Gastroesophageal sphincter (tissue), 4 donors: ENCODE results near the gene OPCML. TPM values are rescaled to one million over a fixed set of nuclear protein-coding genes. Genes with fewer than 3 reads are reported as not detected.

Experiments
- ATAC-seq: fragments of 150-250 bp; one replicate; pipeline ENCODE4 v1.9.1; 2016; ENCODE audit warnings: mild to moderate bottlenecking, moderate library complexity
- H3K27ac ChIP-seq, 4 donors: fragments of 200-600 bp; sonication (generic) in 3 of 4; 1 replicate in 3 of 4; 2 replicates in 1 of 4; pipeline ENCODE4 v1.5.1; 2016 to 2019
- H3K27me3 ChIP-seq: fragments of 200-600 bp; sonication (generic); one replicate; pipeline ENCODE4 v1.5.1; 2019
- H3K36me3 ChIP-seq, 2 donors: fragments of 200-600 bp; sonication (generic); one replicate each; pipeline ENCODE4 v1.5.1; 2019; ENCODE audit warnings: control low read depth in 1 of 2
- H3K4me1 ChIP-seq, 3 donors: fragments of 200-600 bp; sonication (generic); 1 replicate in 2 of 3; 2 replicates in 1 of 3; pipeline ENCODE4 v1.5.1; 2016 to 2019; ENCODE audit warnings: control low read depth in 2 of 3
- H3K4me3 ChIP-seq, 2 donors: fragments of 200-600 bp; sonication (generic); one replicate each; pipeline ENCODE4 v1.5.1; 2019; ENCODE audit warnings: mild to moderate bottlenecking in 1 of 2, moderate library complexity in 1 of 2
- H3K9me3 ChIP-seq, 3 donors: fragments of 200-600 bp; sonication (generic); one replicate each; pipeline ENCODE4 v1.5.1; 2017 to 2019; ENCODE audit warnings: control low read depth in 2 of 3
- EP300 ChIP-seq: sonication (generic); formaldehyde crosslinking; IDR thresholded peaks from one replicate; pipeline ENCODE4 v1.6.1; 2017; ENCODE audit warnings: antibody characterized with exemption, mild to moderate bottlenecking
- POLR2A ChIP-seq, 2 donors: fragments of 450-650 bp; IDR thresholded peaks; one replicate each; pipeline ENCODE4 v1.6.1; 2017; ENCODE audit warnings: antibody characterized with exemption in 2 of 2, mild to moderate bottlenecking in 2 of 2, moderate library complexity in 1 of 2
- POLR2AphosphoS5 ChIP-seq: sonication (generic); formaldehyde crosslinking; IDR thresholded peaks from one replicate; pipeline ENCODE4 v1.6.1; 2017; ENCODE audit warnings: antibody characterized with exemption
- WGBS, 2 donors: methylation state at CpG; one replicate each; pipeline ENCODE4 v1.1.5; 2018; ENCODE audit warnings: low coverage in 1 of 2; 5-methylcytosine and 5-hydroxymethylcytosine counted together
- total RNA-seq, 4 donors: library from RNA; depleted of rRNA; stranded (reverse); fragments of >200 nt; gene quantifications; one replicate each; pipeline ENCODE4 v1.1.0, GENCODE V29; 2016
- TF ChIP-seq, protein P1 (sequence below), 4 experiments: fragments of 200-600 bp in 2 of 4; fragments of 450-650 bp in 2 of 4; sonication (generic) in 1 of 4; IDR thresholded peaks; one replicate each; pipeline ENCODE4 v1.5.1; 2017 to 2019; ENCODE audit warnings: antibody characterized with exemption in 4 of 4, mild to moderate bottlenecking in 2 of 4, moderate library complexity in 2 of 4

OPCML gene
- total RNA-seq, 4 donors from 2014 or later, result 0.13 to 0.93 (median 0.33) TPM

DNA sequence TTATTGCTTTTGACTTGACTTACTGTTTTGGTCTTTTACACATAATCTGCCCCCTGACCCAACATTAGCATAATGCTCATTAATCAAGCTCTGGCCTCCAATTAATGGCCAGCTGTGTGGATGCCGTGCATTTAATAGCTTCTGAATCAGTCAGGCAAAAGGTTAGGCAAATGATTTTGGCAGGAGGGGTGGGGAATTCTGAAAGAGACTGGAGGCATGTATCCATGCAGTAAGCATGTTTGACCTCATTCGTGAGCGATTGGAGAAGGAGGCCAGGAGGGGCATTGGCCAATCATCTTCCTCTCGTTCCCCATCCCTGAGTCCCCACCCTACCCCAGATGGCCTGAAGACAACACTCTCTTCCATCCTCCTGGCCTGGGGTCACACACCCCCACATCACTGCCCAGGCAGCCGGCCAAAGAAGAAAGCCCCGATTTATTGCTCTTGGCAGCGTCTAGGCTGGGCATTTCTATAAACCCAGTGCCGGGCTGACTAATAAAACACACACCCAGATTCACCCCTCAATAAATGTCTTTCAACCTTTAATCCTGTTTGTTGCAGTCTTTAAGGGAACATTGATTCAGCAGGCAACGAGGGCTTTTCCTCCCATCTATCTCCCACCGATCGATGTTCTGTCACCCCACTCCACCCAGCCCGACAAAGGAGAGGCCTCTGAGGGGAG, 150.0 kb downstream of the OPCML start:
- no peaks in the 10 kb centered on the region for H3K4me1 ChIP-seq
- no peaks in the 10 kb centered on the region for H3K36me3 ChIP-seq
- no peak overlapping the region for H3K27ac ChIP-seq
- H3K4me3 ChIP-seq, result no peak overlapping the region
- TF ChIP-seq EP300 (no peak), POLR2A (IDR thresholded peaks at IDR 0.05) (no peak), POLR2AphosphoS5 (peak; percentile 72)
- TF ChIP-seq, protein P1, sequence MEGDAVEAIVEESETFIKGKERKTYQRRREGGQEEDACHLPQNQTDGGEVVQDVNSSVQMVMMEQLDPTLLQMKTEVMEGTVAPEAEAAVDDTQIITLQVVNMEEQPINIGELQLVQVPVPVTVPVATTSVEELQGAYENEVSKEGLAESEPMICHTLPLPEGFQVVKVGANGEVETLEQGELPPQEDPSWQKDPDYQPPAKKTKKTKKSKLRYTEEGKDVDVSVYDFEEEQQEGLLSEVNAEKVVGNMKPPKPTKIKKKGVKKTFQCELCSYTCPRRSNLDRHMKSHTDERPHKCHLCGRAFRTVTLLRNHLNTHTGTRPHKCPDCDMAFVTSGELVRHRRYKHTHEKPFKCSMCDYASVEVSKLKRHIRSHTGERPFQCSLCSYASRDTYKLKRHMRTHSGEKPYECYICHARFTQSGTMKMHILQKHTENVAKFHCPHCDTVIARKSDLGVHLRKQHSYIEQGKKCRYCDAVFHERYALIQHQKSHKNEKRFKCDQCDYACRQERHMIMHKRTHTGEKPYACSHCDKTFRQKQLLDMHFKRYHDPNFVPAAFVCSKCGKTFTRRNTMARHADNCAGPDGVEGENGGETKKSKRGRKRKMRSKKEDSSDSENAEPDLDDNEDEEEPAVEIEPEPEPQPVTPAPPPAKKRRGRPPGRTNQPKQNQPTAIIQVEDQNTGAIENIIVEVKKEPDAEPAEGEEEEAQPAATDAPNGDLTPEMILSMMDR (IDR thresholded peaks at IDR 0.05), result no peak
- peaks cover 10% of the 10 kb centered on the region for H3K27me3 ChIP-seq
- no peaks in the 10 kb centered on the region for H3K9me3 ChIP-seq
- no peak for ATAC-seq
- WGBS, 2 donors, result 18 to 61% methylated on average over 6 to 8 of the region's 12 CpGs

DNA sequence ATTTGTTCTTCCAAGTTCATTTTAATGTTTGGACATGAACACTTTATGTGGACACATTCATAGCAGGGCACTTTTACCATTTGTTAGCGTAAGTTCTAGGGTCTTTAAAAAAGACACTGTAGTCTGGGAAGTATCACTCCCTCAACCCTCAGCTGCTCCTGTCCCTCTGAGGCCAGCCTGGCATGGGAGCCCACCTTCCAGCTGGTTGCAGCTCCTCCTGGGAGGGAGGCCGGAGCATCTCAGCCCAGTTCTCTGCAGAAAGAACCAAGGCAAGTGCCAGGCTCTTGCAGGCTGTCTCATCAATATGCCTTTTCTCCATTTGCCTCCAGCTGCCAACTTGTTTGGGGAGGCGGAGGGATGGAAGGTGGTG, 150.6 kb downstream of the OPCML start:
- Histone ChIP-seq H3K9me3 (no peaks in the 10 kb centered on the region), H3K36me3 (no peaks in the 10 kb centered on the region), H3K27ac (no peak overlapping the region), H3K27me3 (peaks cover 14% of the 10 kb centered on the region), H3K4me1 (no peaks in the 10 kb centered on the region), H3K4me3 (no peak overlapping the region)
- TF ChIP-seq POLR2A (IDR thresholded peaks at IDR 0.05), result no peak
- WGBS, 2 donors, result 19 to 73% methylated on average over 2 of the region's 3 CpGs
- no peak for ATAC-seq

DNA sequence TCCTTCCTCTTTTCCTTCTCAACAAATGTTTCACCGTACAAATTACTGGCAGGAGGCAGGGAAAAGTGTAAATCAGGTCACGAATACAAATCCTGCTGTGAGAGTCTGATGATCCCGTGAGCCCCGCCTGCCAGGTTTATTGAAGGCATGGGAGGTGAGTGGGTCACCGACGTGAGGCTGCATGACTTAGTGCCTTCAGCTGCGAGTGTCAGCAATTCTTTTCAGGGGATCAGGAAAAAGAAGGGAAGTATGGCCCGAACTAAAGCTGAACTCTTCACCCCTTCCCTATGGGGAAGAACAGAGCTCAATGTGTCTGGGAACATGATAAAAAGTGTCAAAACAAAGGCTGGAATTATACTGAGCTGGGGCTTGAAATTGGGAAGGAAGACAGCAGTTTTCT, 166.2 kb downstream of the OPCML start:
- WGBS, 2 donors, result 37 to 60% methylated on average over 1 to 8 of the region's 8 CpGs
- no peaks in the 10 kb centered on the region for H3K36me3 ChIP-seq
- ATAC-seq, result no peak
- no peaks in the 10 kb centered on the region for H3K9me3 ChIP-seq
- H3K4me3 ChIP-seq, result no peak overlapping the region
- no peaks in the 10 kb centered on the region for H3K27me3 ChIP-seq
- no peaks in the 10 kb centered on the region for H3K4me1 ChIP-seq
- no peak overlapping the region for H3K27ac ChIP-seq
- TF ChIP-seq EP300 (no peak), POLR2A (IDR thresholded peaks at IDR 0.05) (no peak), POLR2AphosphoS5 (no peak)
- TF ChIP-seq, protein P1 (IDR thresholded peaks at IDR 0.05), result no peak

DNA sequence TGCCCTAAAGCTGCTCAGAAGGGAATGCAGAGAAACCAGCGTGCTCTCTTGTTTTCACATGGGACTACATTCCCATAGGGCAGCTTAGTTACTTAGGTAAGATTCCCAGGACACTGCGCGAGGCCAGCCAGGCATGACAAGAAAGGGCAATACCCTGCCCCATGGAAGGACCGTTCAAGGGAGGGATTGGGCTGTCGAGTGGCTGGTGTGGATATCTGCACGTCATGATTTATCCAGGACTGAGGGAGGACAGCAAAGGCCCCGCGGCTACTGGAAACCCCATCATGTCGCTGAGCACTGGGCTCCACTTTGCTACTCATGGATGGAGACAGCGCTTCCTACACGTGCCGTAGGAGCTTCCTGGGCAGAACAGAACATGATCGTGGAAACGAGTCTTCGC, 169.4 kb downstream of the OPCML start:
- no peaks in the 10 kb centered on the region for H3K4me1 ChIP-seq
- H3K36me3 ChIP-seq, result no peaks in the 10 kb centered on the region
- TF ChIP-seq POLR2A (IDR thresholded peaks at IDR 0.05) (no peak), POLR2AphosphoS5 (no peak), EP300 (no peak)
- TF ChIP-seq, protein P1 (IDR thresholded peaks at IDR 0.05), result no peak
- 83 to 98% methylated on average over 7 to 8 of the region's 15 CpGs for WGBS, 2 donors
- ATAC-seq, result no peak
- no peak overlapping the region for H3K27ac ChIP-seq
- no peaks in the 10 kb centered on the region for H3K9me3 ChIP-seq
- no peaks in the 10 kb centered on the region for H3K27me3 ChIP-seq
- H3K4me3 ChIP-seq, result no peak overlapping the region

DNA sequence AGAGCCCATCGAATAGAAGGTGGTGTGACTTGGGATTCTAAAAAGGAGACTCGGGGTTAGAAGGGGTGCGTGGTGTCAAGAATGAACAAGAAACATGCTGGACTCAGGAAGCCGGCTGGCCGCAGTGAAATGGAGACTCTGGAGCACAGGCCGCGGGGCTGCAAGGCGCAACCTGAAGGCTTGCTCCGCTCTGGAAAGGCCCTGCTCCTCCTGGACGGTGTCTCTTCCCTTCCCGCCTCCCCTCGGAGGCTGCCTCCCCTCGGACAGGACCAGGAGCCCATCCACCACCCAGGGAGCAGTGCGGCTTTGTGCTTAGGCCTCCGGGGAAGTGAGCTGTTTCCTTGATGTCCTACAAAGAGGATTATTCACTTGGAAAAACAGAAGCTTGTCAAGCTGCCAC, 170.1 kb downstream of the OPCML start:
- H3K9me3 ChIP-seq, result no peaks in the 10 kb centered on the region
- H3K27ac ChIP-seq, result no peak overlapping the region
- no peaks in the 10 kb centered on the region for H3K27me3 ChIP-seq
- TF ChIP-seq, protein P1 (IDR thresholded peaks at IDR 0.05), result no peak
- TF ChIP-seq POLR2A (IDR thresholded peaks at IDR 0.05), result no peak
- no peak for TF ChIP-seq EP300
- TF ChIP-seq POLR2AphosphoS5, result no peak
- no peak overlapping the region for H3K4me3 ChIP-seq
- no peaks in the 10 kb centered on the region for H3K4me1 ChIP-seq
- WGBS, 2 donors, result 85 to 88% methylated on average over 7 to 10 of the region's 15 CpGs
- ATAC-seq, result peak; percentile 16
- no peaks in the 10 kb centered on the region for H3K36me3 ChIP-seq
